Measurements from ENCODE around the gene SECTM1.
"Not testable (repeated sequence)": the region's sequence is repeated elsewhere in the genome, so short reads cannot be mapped to it uniquely, and the experiment has no call there.

Gene SECTM1

GRCh38 chr17:82369211-82369610, 35.6 kb upstream of the SECTM1 start:
- no peak for DNase-seq (ENCODE audit: low read depth)

DNA sequence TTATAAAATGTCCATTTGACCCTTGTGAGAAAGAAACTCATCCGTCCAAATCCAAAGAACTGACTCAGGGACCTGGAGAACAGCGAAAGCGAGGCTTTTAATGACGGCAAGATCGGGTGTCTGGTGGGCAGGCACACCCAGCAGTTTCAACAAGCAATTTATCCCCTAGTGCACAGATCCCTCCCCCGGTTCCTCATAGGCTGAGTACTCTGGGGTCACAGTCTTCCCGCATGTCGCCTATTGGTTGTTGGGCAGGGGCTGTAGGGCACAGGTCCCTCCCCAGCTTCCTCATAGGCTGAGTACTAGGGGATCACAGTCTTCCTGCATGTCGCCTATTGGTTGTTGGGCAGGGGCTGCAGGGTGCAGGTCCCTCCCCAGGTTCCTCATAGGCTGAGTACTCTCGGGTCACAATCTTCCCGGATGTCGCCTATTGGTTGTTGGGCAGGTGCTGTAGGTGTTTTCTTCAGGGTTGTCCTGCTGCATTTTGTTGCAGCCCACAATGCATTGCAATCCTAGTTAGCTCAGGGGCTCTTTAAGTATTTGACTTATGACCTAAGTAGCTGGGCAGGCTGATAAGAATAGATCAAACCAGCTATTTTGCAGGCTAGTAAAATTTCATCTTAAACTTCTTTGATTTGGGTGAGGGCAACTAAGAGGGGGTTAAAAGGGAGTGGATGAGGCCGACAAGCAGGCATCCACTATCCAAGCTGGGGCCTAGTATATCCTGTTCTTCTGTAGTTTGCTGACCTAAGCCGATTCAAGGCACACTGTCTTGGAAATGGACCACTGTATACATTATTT, 34.4 kb upstream of the SECTM1 start:
- no peak for DNase-seq (ENCODE audit: low read depth)

GRCh38 chr17:82366749-82367148, 33.2 kb upstream of the SECTM1 start:
- no peak for DNase-seq (ENCODE audit: low read depth)

DNA sequence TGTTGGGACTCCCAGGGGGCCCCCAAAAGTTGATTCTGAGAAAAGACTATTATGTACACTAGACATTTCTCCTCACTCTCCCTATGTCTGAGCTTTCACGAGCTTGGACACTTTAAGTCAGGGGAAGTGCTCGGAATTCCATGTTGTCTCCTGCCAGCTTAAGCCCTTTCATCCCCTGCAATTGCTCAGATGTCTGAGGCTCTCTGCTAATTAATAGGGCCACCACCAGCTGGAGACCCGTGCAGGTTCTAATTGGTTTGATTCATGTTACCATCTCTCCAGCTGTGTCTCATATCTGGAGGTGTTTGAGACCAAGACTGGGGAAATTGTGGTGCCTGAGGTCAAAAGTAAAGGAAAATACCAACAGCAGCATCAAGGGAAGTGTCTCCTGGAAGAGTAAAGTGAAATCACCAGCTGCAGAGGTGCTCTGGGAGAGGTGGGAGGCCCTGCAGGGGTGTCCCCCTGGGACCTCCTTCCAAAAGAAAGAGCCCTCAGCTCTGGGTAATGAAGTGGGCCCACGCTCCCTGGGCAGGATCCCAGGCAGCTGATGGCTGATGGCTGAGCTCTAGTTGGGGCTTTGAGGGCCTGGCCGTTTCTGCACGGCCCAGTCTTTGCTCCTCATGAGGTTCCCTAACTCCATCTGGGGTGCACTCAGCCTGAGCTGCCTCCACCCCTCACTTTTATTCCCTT, 32.2 kb upstream of the SECTM1 start:
- DNase-seq (ENCODE audit: low read depth): no peak

DNA sequence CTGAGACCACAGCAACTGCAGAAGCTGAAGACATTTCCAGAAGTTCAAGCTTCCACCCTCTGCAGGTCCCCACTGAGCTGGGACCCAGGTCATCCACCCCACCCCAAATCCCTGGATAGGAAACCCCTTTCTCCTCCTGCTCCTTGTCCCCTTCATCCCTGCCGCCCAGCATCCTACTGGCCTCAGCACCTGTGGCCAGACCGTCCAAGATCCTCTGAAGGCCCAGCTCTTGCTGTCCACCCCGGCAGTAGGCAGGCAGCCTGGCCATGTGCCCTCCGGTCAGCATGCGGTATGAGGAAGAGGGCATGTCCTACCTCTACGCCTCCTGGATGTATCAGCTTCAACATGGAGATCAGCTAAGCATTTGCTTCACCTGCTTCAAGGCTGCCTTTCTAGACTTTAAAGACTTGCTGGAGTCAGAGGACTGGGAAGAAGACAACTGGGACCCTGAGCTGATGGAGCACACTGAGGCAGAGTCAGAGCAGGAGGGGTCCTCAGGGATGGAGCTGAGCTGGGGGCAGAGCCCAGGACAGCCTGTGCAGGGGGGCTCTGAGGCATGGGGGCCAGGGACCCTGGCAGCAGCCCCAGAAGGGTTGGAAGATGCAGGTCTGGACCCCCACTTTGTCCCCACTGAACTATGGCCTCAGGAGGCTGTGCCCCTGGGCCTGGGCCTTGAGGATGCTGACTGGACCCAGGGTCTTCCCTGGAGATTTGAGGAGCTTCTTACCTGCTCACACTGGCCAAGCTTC, 28.5 kb upstream of the SECTM1 start:
- no peak for DNase-seq (ENCODE audit: low read depth)

DNA sequence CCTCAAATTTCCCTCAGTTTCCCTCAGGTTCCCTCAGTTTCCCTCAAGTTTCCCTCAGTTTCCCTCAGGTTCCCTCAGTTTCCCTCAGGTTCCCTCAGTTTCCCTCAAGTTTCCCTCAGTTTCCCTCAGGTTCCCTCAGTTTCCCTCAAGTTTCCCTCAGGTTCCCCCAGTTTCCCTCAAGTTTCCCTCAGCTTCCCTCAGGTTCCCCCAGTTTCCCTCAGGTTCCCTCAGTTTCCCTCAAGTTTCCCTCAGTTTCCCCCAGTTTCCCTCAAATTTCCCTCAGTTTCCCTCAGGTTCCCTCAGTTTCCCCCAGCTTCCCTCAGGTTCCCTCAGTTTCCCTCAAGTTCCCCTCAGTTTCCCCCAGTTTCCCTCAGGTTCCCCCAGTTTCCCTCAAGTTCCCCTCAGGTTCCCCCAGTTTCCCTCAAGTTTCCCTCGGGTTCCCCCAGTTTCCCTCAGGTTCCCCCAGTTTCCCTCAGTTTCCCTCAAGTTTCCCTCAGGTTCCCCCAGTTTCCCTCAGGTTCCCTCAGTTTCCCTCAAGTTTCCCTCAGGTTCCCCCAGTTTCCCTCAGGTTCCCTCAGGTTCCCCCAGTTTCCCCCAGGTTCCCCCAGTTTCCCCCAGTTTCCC, 26.0 kb upstream of the SECTM1 start:
- not testable (repeated sequence) for DNase-seq (ENCODE audit: low read depth)

DNA sequence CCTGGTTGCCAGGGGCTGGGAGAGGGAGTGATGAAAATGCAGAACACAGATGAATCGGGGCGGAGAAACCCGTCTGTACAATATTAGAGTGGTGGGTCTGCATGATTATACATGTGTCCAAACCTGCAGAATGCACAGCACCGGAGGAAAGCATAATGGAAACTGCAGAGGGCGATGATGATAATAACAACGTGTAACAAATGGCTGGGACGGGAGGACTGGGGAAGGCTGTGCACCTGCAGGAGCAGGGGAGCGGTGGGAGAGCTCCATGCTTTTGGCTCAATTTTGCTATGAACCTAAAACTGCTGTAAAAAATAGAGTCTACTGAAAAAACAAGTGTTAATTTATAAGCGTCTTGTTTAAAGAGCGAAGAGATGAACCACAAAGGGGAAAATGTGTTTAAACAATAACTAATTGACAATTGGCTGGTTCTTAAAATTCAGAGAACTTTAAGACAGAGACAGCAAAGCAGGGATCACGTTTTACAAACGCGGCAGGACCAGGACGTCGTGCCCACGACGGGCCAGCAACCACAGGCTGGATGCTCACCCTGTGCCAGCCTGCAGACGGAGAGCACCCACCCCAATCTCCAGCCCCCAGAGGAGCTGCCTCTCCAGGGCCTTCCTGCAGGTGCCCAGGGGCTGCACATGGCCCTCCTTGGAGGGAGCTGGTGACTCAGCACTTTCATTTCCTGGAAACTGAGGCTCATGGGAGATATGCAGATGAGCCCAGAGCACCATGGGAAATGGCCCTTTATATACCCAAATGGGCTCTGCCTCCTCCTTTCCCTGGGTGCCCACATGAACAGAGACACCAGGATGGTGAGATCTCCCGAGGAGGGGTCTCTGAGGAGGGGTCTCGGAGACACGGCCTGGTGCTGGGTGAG, 25.1 kb upstream of the SECTM1 start, which contains the start of gene TEX19:
Gene TEX19 (plus strand): TSS at position 783 of the 886 bp plus-strand sequence. CDS start 2,904 bp downstream, outside the sequence.
- DNase-seq (ENCODE audit: low read depth): no peak

DNA sequence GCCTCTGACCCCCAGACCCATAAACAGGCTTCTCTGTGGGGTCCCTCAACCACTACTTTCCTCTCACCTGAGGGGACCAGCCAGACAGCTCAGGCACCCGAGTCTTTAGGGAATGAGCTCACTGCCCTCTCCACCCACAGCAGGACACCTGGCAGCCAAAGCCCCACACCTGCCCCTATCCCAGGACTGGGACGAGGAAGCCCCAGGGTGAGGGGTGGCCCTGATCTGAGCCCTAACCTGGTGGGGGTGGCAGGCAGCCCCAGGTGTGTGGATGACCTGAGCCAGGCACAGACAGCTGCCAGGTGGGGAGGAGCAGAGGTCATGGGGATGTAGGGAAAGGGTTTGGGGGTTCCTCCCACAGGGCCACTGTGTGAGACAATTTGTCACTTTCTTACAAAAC, 23.8 kb upstream of the SECTM1 start:
- DNase-seq (ENCODE audit: low read depth): no peak

GRCh38 chr17:82356845-82357355, 23.3 kb upstream of the SECTM1 start:
- no peak for DNase-seq (ENCODE audit: low read depth)

GRCh38 chr17:82355770-82356427, 22.3 kb upstream of the SECTM1 start:
- DNase-seq (ENCODE audit: low read depth): no peak

GRCh38 chr17:82354804-82355308, 21.3 kb upstream of the SECTM1 start:
- no peak for DNase-seq (ENCODE audit: low read depth)

DNA sequence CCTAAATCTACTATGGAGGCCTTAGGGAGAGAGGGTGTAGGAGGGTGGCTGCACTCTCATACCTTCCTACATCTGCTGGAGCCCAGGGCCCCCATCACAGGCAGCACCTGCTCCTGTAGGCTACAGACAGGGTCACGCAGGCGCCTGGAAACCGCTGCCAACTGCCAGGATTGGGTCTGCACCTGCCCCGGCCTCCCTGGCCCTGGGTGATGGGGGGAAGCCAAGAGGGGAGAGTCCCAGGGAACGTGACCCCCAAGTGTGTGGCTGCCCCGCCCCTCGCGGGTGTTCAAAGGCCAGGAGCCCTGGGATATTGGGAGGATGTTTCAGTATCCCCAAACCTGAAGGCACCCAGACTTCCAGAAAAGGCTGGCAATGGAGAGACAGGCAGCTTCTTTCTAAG, 19.9 kb upstream of the SECTM1 start:
- DNase-seq (ENCODE audit: low read depth): no peak

GRCh38 chr17:82351713-82352488, 18.3 kb upstream of the SECTM1 start:
- DNase-seq (ENCODE audit: low read depth): peak; percentile 74

GRCh38 chr17:82351254-82351712, 17.7 kb upstream of the SECTM1 start:
- DNase-seq (ENCODE audit: low read depth): no peak

GRCh38 chr17:82350182-82351030, 16.8 kb upstream of the SECTM1 start:
- DNase-seq (ENCODE audit: low read depth): no peak

DNA sequence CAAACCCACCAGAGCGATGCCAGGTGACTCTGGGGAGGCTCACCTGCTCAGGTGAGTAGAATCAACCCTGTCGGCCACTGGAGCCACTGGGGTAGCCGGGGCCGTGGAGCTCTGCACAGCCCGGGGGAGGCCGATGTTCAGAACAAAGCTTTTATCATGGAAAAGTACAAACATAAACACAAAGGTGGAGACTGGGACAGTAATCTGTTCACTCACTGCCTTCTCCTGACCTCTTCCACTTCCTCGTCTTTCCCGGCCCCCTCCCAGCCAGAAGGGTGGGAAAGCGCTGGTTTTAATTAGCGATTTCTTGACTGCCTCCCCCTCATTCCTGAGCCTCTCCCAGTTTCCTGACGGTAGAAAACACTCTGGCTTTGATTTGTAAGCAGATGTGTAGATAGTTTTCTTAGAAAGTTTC, 15.7 kb upstream of the SECTM1 start:
- no peak for DNase-seq (ENCODE audit: low read depth)

DNA sequence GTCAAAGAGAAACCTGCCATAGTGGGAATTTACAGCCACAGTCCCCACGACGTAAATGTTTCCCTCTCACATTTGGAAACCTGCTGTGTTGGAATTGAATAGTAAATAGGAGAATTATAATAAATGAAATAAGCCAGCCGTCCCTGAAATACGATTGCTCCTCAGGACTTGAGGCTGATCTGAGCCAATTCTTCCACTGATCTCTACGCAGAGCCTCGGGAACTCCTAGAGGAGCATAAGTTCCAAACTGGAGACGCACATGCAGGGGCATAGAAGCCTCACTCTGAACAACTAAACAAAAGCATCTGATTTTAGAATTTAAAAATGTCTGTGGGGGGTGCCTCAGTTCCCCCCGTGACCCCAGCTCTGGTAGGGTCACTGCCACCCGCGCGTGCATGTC, 15.3 kb upstream of the SECTM1 start:
- no peak for DNase-seq (ENCODE audit: low read depth)

DNA sequence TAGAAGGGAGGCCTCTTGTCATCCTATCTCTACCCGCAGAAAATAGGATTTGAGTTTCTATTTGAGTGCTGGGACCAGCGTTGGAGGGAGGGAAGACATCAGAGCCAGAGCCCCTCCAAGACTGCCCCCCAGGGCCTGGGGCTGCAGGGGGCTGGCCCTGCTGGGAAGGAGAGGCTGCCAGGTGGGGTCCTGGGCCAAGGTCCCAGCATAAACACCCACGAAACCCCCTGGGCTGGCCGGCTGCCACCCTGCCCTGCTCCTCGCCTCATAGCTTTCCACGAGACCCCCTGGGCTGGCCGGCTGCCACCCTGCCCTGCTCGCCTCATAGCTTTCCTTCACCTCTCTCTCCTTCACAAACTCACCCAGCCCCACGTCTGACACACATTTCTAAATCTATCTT, 14.9 kb upstream of the SECTM1 start:
- DNase-seq (ENCODE audit: low read depth): no peak

Data from stimulated activated CD8-positive, alpha-beta memory T cell treated with anti-CD3 and anti-CD28 coated beads, Interleukin-12 subunit alpha, Interleukin-12 subunit beta, amount 100 ng/mL, for 1 hour (primary cell).